Tibial artery (tissue), 4 donors: Measurements from ENCODE around the gene LTV1.

Experiments used
- DNase-seq, 2 donors: peaks; one replicate each; pipeline ENCODE4 v3.0.0-alpha.2; 2019
- H3K27ac ChIP-seq, 2 donors: fragments of 200-600 bp; sonication (generic) in 1 of 2; 1 replicate in 1 of 2; 2 replicates in 1 of 2; pipeline ENCODE4 v1.5.1; 2018 to 2019; ENCODE audit warnings: mild to moderate bottlenecking in 1 of 2
- H3K27me3 ChIP-seq, 2 donors: fragments of 200-600 bp; sonication (generic) in 1 of 2; one replicate each; pipeline versions ENCODE4 v1.5.1 to v1.6.0; 2016 to 2019
- H3K36me3 ChIP-seq, 3 donors: fragments of 200-600 bp; sonication (generic) in 2 of 3; one replicate each; pipeline ENCODE4 v1.5.1; 2016 to 2019; ENCODE audit warnings: mild to moderate bottlenecking in 2 of 3
- H3K4me1 ChIP-seq, 4 donors: fragments of 200-600 bp; sonication (generic) in 2 of 4; 1 replicate in 3 of 4; 2 replicates in 1 of 4; pipeline ENCODE4 v1.5.1; 2016 to 2019
- H3K4me3 ChIP-seq, 2 donors: fragments of 200-600 bp; sonication (generic) in 1 of 2; 1 replicate in 1 of 2; 2 replicates in 1 of 2; pipeline ENCODE4 v1.5.1; 2018 to 2019; ENCODE audit warnings: mild to moderate bottlenecking in 2 of 2
- H3K9me3 ChIP-seq, 3 donors: fragments of 200-600 bp; sonication (generic) in 1 of 3; one replicate each; pipeline ENCODE4 v1.5.1; 2016 to 2019
- CTCF ChIP-seq, 2 experiments: fragments of 200-600 bp in 1 of 2; fragments of 450-650 bp in 1 of 2; IDR thresholded peaks; one replicate each; pipeline ENCODE4 v1.5.1; 2017 to 2019; ENCODE audit warnings: antibody characterized with exemption in 2 of 2, mild to moderate bottlenecking in 1 of 2, moderate library complexity in 1 of 2
- intact Hi-C: fragments of 100-400 bp; cut with DNase I; formaldehyde crosslinking; loops from one replicate; pipeline ENCODE4 v1.15.0; 2023; ENCODE audit warnings: low total_unique reads

The LTV1 gene

GRCh38 chr6:143838395-143838794, 4.7 kb upstream of the LTV1 start:
- Histone ChIP-seq H3K9me3 (no peaks in the 10 kb centered on the region), H3K27me3 (no peaks in the 10 kb centered on the region), H3K36me3 (no peaks in the 10 kb centered on the region), H3K4me3 (no peak overlapping the region), H3K27ac (peak overlapping the region; percentile 29 to 51), H3K4me1 (peaks cover 0 to 20% (median 8%) of the 10 kb centered on the region in 4 donors)
- no peak for DNase-seq
- intact Hi-C loops: no loop called here
- TF ChIP-seq CTCF (IDR thresholded peaks at IDR 0.05): no peak

DNA sequence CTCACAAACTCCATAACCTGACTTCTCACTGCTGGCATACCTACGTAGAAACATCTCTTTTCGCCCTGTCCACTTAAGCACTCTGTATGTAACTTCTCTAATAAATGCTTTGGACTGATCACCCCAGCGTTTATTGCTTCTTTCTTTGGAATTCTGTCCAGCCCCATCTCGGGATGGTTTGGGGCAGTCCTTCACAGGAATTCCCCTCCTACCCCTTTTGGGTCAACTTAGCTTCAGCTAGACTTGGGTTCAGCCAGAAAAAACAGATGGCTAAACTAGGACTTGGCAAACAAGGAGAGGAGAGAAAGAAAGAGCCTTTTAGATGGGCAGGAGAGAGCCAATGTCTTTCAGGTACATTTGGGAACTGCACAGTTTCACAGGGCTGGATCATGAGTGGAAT, 3.9 kb upstream of the LTV1 start:
- no peak for TF ChIP-seq CTCF (IDR thresholded peaks at IDR 0.05)
- H3K27me3 ChIP-seq: no peaks in the 10 kb centered on the region
- no peaks in the 10 kb centered on the region for H3K36me3 ChIP-seq
- H3K4me3 ChIP-seq: no peak overlapping the region
- H3K27ac ChIP-seq: peak overlapping the region; percentile 29 to 51
- DNase-seq: no peak
- H3K9me3 ChIP-seq: no peaks in the 10 kb centered on the region
- intact Hi-C loops: no loop called here
- H3K4me1 ChIP-seq: peaks cover 0 to 27% (median 13%) of the 10 kb centered on the region in 4 donors

- no peak for TF ChIP-seq CTCF (IDR thresholded peaks at IDR 0.05)
- DNase-seq: no peak
- no peaks in the 10 kb centered on the region for H3K9me3 ChIP-seq
- peaks cover 0 to 36% (median 17%) of the 10 kb centered on the region in 4 donors for H3K4me1 ChIP-seq
- intact Hi-C loops: loop anchor here (5.0 to 10.0 kb wide), 3 partner anchors 163 to 776 kb away; partner anchors contain the start of genes AIG1 and PHACTR2
- H3K27ac ChIP-seq: no peak overlapping the region
- H3K36me3 ChIP-seq: peaks cover under 1 to 9% (median 8%) of the 10 kb centered on the region in 3 donors
- no peak overlapping the region for H3K4me3 ChIP-seq
- no peaks in the 10 kb centered on the region for H3K27me3 ChIP-seq
Measured at GRCh38 chr6:143840595-143841265, 2.4 kb upstream of the LTV1 start.

DNA sequence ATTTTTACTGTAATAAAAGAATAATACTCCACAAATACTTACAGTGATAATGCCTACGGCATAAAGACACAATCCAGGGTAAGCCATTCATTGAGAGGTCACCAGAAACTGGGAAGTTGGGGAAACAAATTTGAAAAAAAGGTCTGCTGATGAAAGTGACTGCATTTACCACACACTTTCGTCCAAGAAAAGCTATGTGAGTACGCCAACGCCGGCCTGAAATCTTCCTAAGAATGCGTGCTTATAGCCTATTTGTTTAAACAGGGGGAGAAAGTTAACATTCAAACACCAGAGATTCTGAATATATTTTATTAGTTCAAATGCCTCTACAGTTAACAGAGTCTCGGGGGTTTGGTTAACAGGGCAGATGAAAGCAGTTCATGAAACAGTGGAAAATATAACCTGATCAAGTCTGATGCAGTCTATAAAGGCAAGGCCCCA, 657 bp upstream of the LTV1 start:
- TF ChIP-seq CTCF (IDR thresholded peaks at IDR 0.05): no peak
- no peaks in the 10 kb centered on the region for H3K27me3 ChIP-seq
- peak overlapping the region; percentile 85 to 89 for H3K4me3 ChIP-seq
- peaks cover 18 to 26% (median 26%) of the 10 kb centered on the region in 3 donors for H3K36me3 ChIP-seq
- intact Hi-C loops: loop anchor here (5.0 to 10.0 kb wide), 3 partner anchors 165 to 778 kb away; partner anchors contain the start of genes AIG1 and PHACTR2
- peaks cover 0 to 36% (median 17%) of the 10 kb centered on the region in 4 donors for H3K4me1 ChIP-seq
- H3K9me3 ChIP-seq: no peaks in the 10 kb centered on the region
- no peak for DNase-seq
- peak overlapping the region; percentile 89 to 95 for H3K27ac ChIP-seq

DNA sequence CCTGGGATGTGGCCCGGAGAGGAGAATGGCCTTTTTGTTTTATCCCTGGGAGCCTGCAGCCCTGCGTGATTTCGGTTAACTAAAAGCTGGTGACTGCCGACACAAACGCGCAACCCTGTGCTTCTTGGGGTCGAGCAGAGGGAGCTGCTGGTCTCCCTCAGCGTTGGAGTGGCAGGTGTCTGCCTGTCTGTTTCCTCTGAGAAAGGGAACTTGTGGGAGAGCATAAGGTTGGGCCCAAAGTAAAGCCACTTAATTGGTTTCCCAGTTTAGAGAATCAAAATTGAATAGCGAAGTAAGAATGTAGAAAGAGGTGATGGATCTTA, 500 bp downstream of the LTV1 start:
- peak overlapping the region; percentile 85 to 89 for H3K4me3 ChIP-seq
- no peaks in the 10 kb centered on the region for H3K9me3 ChIP-seq
- no peak for TF ChIP-seq CTCF (IDR thresholded peaks at IDR 0.05)
- H3K4me1 ChIP-seq: peaks cover 0 to 34% (median 17%) of the 10 kb centered on the region in 4 donors
- H3K36me3 ChIP-seq: peaks cover 28 to 38% (median 37%) of the 10 kb centered on the region in 3 donors
- H3K27me3 ChIP-seq: no peaks in the 10 kb centered on the region
- intact Hi-C loops: loop anchor here (5.0 to 10.0 kb wide), 3 partner anchors 166 to 779 kb away; partner anchors contain the start of genes AIG1 and PHACTR2
- DNase-seq: no peak
- H3K27ac ChIP-seq: peak overlapping the region; percentile 89 to 95
